Cardiac muscle cell (in vitro differentiated cells and primary cell): Measurements from ENCODE around the gene AGAP1. TPM values are rescaled to one million over a fixed set of nuclear protein-coding genes. Genes with fewer than 3 reads are reported as not detected.

Experiments
- DNase-seq, 2 donors: peaks; one replicate each; pipeline versions ENCODE4 v3.0.0 to v3.0.0-alpha.2; 2010 to 2017; ENCODE audit warnings: low read depth in 1 of 2, low spot score in 1 of 2
- H3K27ac ChIP-seq: fragments of 200-600 bp; sonication (generic); 2 replicates; pipeline ENCODE4 v1.5.1; 2016
- H3K27me3 ChIP-seq: fragments of 200-600 bp; sonication (generic); 2 replicates; pipeline ENCODE4 v1.6.0; 2016; ENCODE audit warnings: control low read depth
- H3K36me3 ChIP-seq: fragments of 200-600 bp; sonication (generic); 2 replicates; pipeline ENCODE4 v1.5.1; 2016; ENCODE audit warnings: control low read depth
- H3K4me1 ChIP-seq: fragments of 200-600 bp; sonication (generic); 2 replicates; pipeline ENCODE4 v1.8.1; 2017; ENCODE audit warnings: low read depth, mild to moderate bottlenecking, mixed run types
- H3K4me3 ChIP-seq: fragments of 200-600 bp; sonication (generic); 2 replicates; pipeline ENCODE4 v1.5.1; 2016; ENCODE audit warnings: mild to moderate bottlenecking
- H3K9me3 ChIP-seq: fragments of 200-600 bp; sonication (generic); 2 replicates; pipeline ENCODE4 v1.5.1; 2017; ENCODE audit warnings: low read depth, mild to moderate bottlenecking, control low read depth
- CTCF ChIP-seq: IDR thresholded peaks from 2 replicates; pipeline ENCODE4 v1.5.1; 2012; ENCODE audit warnings: low read depth, mild to moderate bottlenecking, low read length
- polyA plus RNA-seq: library from polyadenylated mRNA; unstranded; fragments of >200 nt; fragmentation: Nextera tagmentation; extraction: Ambion mirVana; gene quantifications from 2 replicates; pipeline ENCODE4 v1.2.1, GENCODE V29; 2016
- total RNA-seq: library from RNA; depleted of rRNA; stranded (reverse); fragments of >200 nt; gene quantifications from 2 replicates; pipeline ENCODE4 v1.2.3, GENCODE V29; 2016

The AGAP1 gene
- total and polyA plus RNA-seq, 2 experiments from 2014 or later, result 8.6 to 38.2 TPM

- Histone ChIP-seq H3K4me3 (no peak overlapping the region), H3K4me1 (peaks cover 12% of the 10 kb centered on the region), H3K36me3 (no peaks in the 10 kb centered on the region), H3K27me3 (no peaks in the 10 kb centered on the region), H3K27ac (peak overlapping the region; percentile 40), H3K9me3 (no peaks in the 10 kb centered on the region)
- no peak for TF ChIP-seq CTCF
- DNase-seq, result peak in 1 of 2 donors; percentile 32
Measured at GRCh38 chr2:235694721-235695601, 201.1 kb downstream of the AGAP1 start.

GRCh38 chr2:235695602-235695895, 201.7 kb downstream of the AGAP1 start:
- no peak overlapping the region for H3K4me3 ChIP-seq
- peaks cover 12% of the 10 kb centered on the region for H3K4me1 ChIP-seq
- H3K27ac ChIP-seq, result peak overlapping the region; percentile 40
- H3K36me3 ChIP-seq, result no peaks in the 10 kb centered on the region
- H3K9me3 ChIP-seq, result no peaks in the 10 kb centered on the region
- no peaks in the 10 kb centered on the region for H3K27me3 ChIP-seq
- TF ChIP-seq CTCF, result no peak
- no peak for DNase-seq

- TF ChIP-seq CTCF, result no peak
- no peaks in the 10 kb centered on the region for H3K36me3 ChIP-seq
Measured at GRCh38 chr2:235697041-235697440, 203.2 kb downstream of the AGAP1 start.

GRCh38 chr2:235698028-235698427, 204.2 kb downstream of the AGAP1 start:
- H3K9me3 ChIP-seq, result no peaks in the 10 kb centered on the region
- peaks cover 19% of the 10 kb centered on the region for H3K4me1 ChIP-seq
- no peak for DNase-seq
- H3K36me3 ChIP-seq, result no peaks in the 10 kb centered on the region
- H3K4me3 ChIP-seq, result no peak overlapping the region
- no peak overlapping the region for H3K27ac ChIP-seq
- H3K27me3 ChIP-seq, result no peaks in the 10 kb centered on the region
- no peak for TF ChIP-seq CTCF

More at GRCh38 chr2:235697041-235697440, 203.2 kb downstream of the AGAP1 start:
- no peak for DNase-seq
- Histone ChIP-seq H3K27me3 (no peaks in the 10 kb centered on the region), H3K9me3 (no peaks in the 10 kb centered on the region), H3K4me3 (no peak overlapping the region), H3K4me1 (peaks cover 19% of the 10 kb centered on the region), H3K27ac (no peak overlapping the region)

- H3K4me1 ChIP-seq, result peaks cover 19% of the 10 kb centered on the region
- no peaks in the 10 kb centered on the region for H3K27me3 ChIP-seq
- H3K4me3 ChIP-seq, result no peak overlapping the region
- no peak for TF ChIP-seq CTCF
- no peak for DNase-seq
- H3K9me3 ChIP-seq, result no peaks in the 10 kb centered on the region
- no peaks in the 10 kb centered on the region for H3K36me3 ChIP-seq
- H3K27ac ChIP-seq, result no peak overlapping the region
Measured at GRCh38 chr2:235698491-235698890, 204.6 kb downstream of the AGAP1 start.
